Activated B cell treated with CpG ODN at 0.5 μM for 24 hours (primary cell): Measurements from ENCODE around the gene ZBTB38. TPM values are rescaled to one million over a fixed set of nuclear protein-coding genes. Genes with fewer than 3 reads are reported as not detected.

Experiments
- ATAC-seq: fragments of 200-7000 bp; cut with Tn5 transposase; one replicate; pipeline ENCODE4 v1.10.0; 2021; ENCODE audit warnings: low read depth, mild to moderate bottlenecking, moderate library complexity
- CTCF ChIA-PET: fragments of 350-600 bp; sonication (Branson Sonifier 250); formaldehyde crosslinking; loops from one replicate; lab custom pipeline; 2021; ENCODE audit warnings: antibody characterized with exemption; lab: Charles Lee
- POLR2A ChIA-PET: fragments of 350-600 bp; sonication (Branson Sonifier 250); formaldehyde crosslinking; loops from one replicate; lab custom pipeline; 2021; ENCODE audit warnings: antibody characterized with exemption; lab: Charles Lee
- DNase-seq: peaks from one replicate; pipeline ENCODE4 v3.0.0; 2022
- H3K27ac Mint-ChIP-seq: one replicate; pipeline ENCODE4 v1.8.0; 2020; ENCODE audit warnings: mixed read lengths
- H3K27me3 Mint-ChIP-seq: one replicate; pipeline ENCODE4 v1.8.0; 2021; ENCODE audit warnings: mixed read lengths
- H3K36me3 Mint-ChIP-seq: one replicate; pipeline ENCODE4 v1.8.0; 2021; ENCODE audit warnings: low read depth, mixed read lengths
- H3K4me1 Mint-ChIP-seq: one replicate; pipeline ENCODE4 v1.8.0; 2021; ENCODE audit warnings: mixed read lengths
- H3K4me3 Mint-ChIP-seq: one replicate; pipeline ENCODE4 v1.8.0; 2020; ENCODE audit warnings: mild to moderate bottlenecking, mixed read lengths
- H3K9me3 Mint-ChIP-seq: one replicate; pipeline ENCODE4 v1.8.0; 2020; ENCODE audit warnings: mixed read lengths
- CTCF ChIP-seq: fragments of 200-600 bp; IDR thresholded peaks from one replicate; pipeline ENCODE4 v1.8.0; 2022; ENCODE audit warnings: antibody characterized with exemption, mild to moderate bottlenecking
- intact Hi-C: fragments of 100-400 bp; cut with micrococcal nuclease; formaldehyde crosslinking; loops from one replicate; pipeline ENCODE4 v1.15.1; 2024
- total RNA-seq: library from RNA; stranded (reverse); gene quantifications from 2 replicates; pipeline ENCODE4 v1.2.3, GENCODE V29; 2022

Gene ZBTB38
- total RNA-seq, 1 donor from 2014 or later = 45.2 TPM

- ChIA-PET CTCF (interaction anchor here (1.6 kb wide), 1 partner anchor 15 kb away, joined by 3 read pairs; no protein-coding TSS in a partner anchor), POLR2A (interaction anchor here (1.3 kb wide), 1 partner anchor 14 kb away, joined by 3 read pairs; no protein-coding TSS in a partner anchor)
- DNase-seq (no peak), ATAC-seq (no peak)
- peaks cover 1% of the 10 kb centered on the region for H3K4me1 Mint-ChIP-seq
- H3K27me3 Mint-ChIP-seq = peaks cover 5% of the 10 kb centered on the region
- intact Hi-C loops = no loop called here
- H3K36me3 Mint-ChIP-seq = no peaks in the 10 kb centered on the region
- no peak overlapping the region for H3K27ac Mint-ChIP-seq
- no peak overlapping the region for H3K4me3 Mint-ChIP-seq
- no peak for TF ChIP-seq CTCF
- peaks cover 8% of the 10 kb centered on the region for H3K9me3 Mint-ChIP-seq
Measured at GRCh38 chr3:141345528-141345927, 22.8 kb upstream of the ZBTB38 start.

GRCh38 chr3:141346007-141346406, 22.3 kb upstream of the ZBTB38 start:
- Mint-ChIP-seq H3K36me3 (no peaks in the 10 kb centered on the region), H3K27ac (no peak overlapping the region), H3K27me3 (peaks cover 5% of the 10 kb centered on the region), H3K9me3 (peaks cover 8% of the 10 kb centered on the region), H3K4me3 (no peak overlapping the region), H3K4me1 (peaks cover 1% of the 10 kb centered on the region)
- CTCF ChIA-PET = interaction anchor here (1.6 kb wide), 1 partner anchor 14 kb away, joined by 3 read pairs; no protein-coding TSS in a partner anchor
- intact Hi-C loops = no loop called here
- TF ChIP-seq CTCF = no peak
- DNase-seq (no peak), ATAC-seq (no peak)
- POLR2A ChIA-PET = interaction anchor here (1.3 kb wide), 1 partner anchor 14 kb away, joined by 3 read pairs; no protein-coding TSS in a partner anchor

- Mint-ChIP-seq H3K27me3 (peaks cover 3% of the 10 kb centered on the region), H3K4me1 (peaks cover 1% of the 10 kb centered on the region)
- POLR2A ChIA-PET = interaction anchor here (0.5 to 1.3 kb wide), 2 partner anchors 15 to 31 kb away, joined by 3 to 5 read pairs; no protein-coding TSS in a partner anchor
Measured at GRCh38 chr3:141346418-141346817, 21.9 kb upstream of the ZBTB38 start.

GRCh38 chr3:141346839-141347238, 21.5 kb upstream of the ZBTB38 start:
- ChIA-PET POLR2A (interaction anchor here (0.5 to 1.3 kb wide), 2 partner anchors 15 to 31 kb away, joined by 3 to 5 read pairs; no protein-coding TSS in a partner anchor), CTCF (interaction anchor here (0.9 kb wide), 1 partner anchor 14 kb away, joined by 3 read pairs; no protein-coding TSS in a partner anchor)
- TF ChIP-seq CTCF = no peak
- peaks cover 3% of the 10 kb centered on the region for H3K27me3 Mint-ChIP-seq
- H3K36me3 Mint-ChIP-seq = no peaks in the 10 kb centered on the region
- H3K27ac Mint-ChIP-seq = no peak overlapping the region
- no peak for DNase-seq
- intact Hi-C loops = no loop called here
- peaks cover 1% of the 10 kb centered on the region for H3K4me1 Mint-ChIP-seq
- ATAC-seq = no peak
- H3K4me3 Mint-ChIP-seq = no peak overlapping the region
- peaks cover 8% of the 10 kb centered on the region for H3K9me3 Mint-ChIP-seq

More at GRCh38 chr3:141346418-141346817, 21.9 kb upstream of the ZBTB38 start:
- TF ChIP-seq CTCF = no peak
- H3K4me3 Mint-ChIP-seq = no peak overlapping the region
- ATAC-seq (no peak), DNase-seq (no peak)
- H3K36me3 Mint-ChIP-seq = no peaks in the 10 kb centered on the region
- intact Hi-C loops = no loop called here
- H3K9me3 Mint-ChIP-seq = peaks cover 8% of the 10 kb centered on the region
- H3K27ac Mint-ChIP-seq = no peak overlapping the region
- CTCF ChIA-PET = interaction anchor here (0.9 kb wide), 1 partner anchor 14 kb away, joined by 3 read pairs; no protein-coding TSS in a partner anchor

GRCh38 chr3:141348837-141349236, 19.5 kb upstream of the ZBTB38 start:
- Mint-ChIP-seq H3K9me3 (peaks cover 8% of the 10 kb centered on the region), H3K4me3 (no peak overlapping the region), H3K27me3 (peaks cover 3% of the 10 kb centered on the region), H3K4me1 (peaks cover 1% of the 10 kb centered on the region), H3K36me3 (no peaks in the 10 kb centered on the region), H3K27ac (no peak overlapping the region)
- CTCF ChIA-PET = interaction anchor here (1.2 to 1.5 kb wide), 3 partner anchors 12 to 103 kb away, joined by 3 to 5 read pairs (median 3); no protein-coding TSS in a partner anchor
- no peak for ATAC-seq
- no peak for TF ChIP-seq CTCF
- intact Hi-C loops = no loop called here
- POLR2A ChIA-PET = interaction anchor here (0.5 kb wide), 1 partner anchor 449 kb away, joined by 4 read pairs; no protein-coding TSS in a partner anchor
- DNase-seq = no peak
